ENCODE data around the gene MARCHF10. TPM values are rescaled to one million over a fixed set of nuclear protein-coding genes. Genes with fewer than 3 reads are reported as not detected.

MARCHF10 gene
- total RNA-seq, 1 experiment from 2014 or later: not detected

GRCh38 chr17:62778990-62779681 is 29.0 kb downstream of the MARCHF10 start:
- H3K4me1 ChIP-seq (ENCODE audit: low read length): peaks cover 11% of the 10 kb centered on the region
- H3K27ac ChIP-seq (ENCODE audit: low read length): no peak overlapping the region
- H2AFZ ChIP-seq (ENCODE audit: low read length): peak overlapping the region; percentile 30; the same call in 1 of the 2 replicates
- H4K20me1 ChIP-seq (ENCODE audit: insufficient read depth, low read depth, low read length): no peaks in the 10 kb centered on the region
- peak overlapping the region; percentile 1; the same call in 1 of the 2 replicates for H3K4me3 ChIP-seq (ENCODE audit: low read length)
- H3K36me3 ChIP-seq (ENCODE audit: insufficient read depth, low read length): no peaks in the 10 kb centered on the region
- H3K27me3 ChIP-seq (ENCODE audit: low read length): no peaks in the 10 kb centered on the region
- no peaks in the 10 kb centered on the region for H3K79me2 ChIP-seq (ENCODE audit: low read length)
- H3K9ac ChIP-seq (ENCODE audit: low read length): no peak overlapping the region
- peak overlapping the region; percentile 27 for H3K4me2 ChIP-seq (ENCODE audit: low read depth, low read length, poor library complexity, severe bottlenecking)
- H3K9me3 ChIP-seq (ENCODE audit: low read length): no peaks in the 10 kb centered on the region
- H3K9me2 ChIP-seq (replicated peaks; ENCODE audit: insufficient read depth, low read length): no peaks in the 10 kb centered on the region
- DNase-seq: peak; percentile 60

GRCh38 chr17:62775876-62776275 is 32.2 kb downstream of the MARCHF10 start:
- Histone ChIP-seq H3K9me3 (ENCODE audit: low read length) (no peaks in the 10 kb centered on the region), H3K79me2 (ENCODE audit: low read length) (no peaks in the 10 kb centered on the region), H3K27ac (ENCODE audit: low read length) (no peak overlapping the region), H3K36me3 (ENCODE audit: insufficient read depth, low read length) (no peaks in the 10 kb centered on the region), H2AFZ (ENCODE audit: low read length) (no peak overlapping the region), H3K4me3 (ENCODE audit: low read length) (no peak overlapping the region), H3K27me3 (ENCODE audit: low read length) (no peaks in the 10 kb centered on the region), H3K4me1 (ENCODE audit: low read length) (peaks cover 11% of the 10 kb centered on the region), H3K9ac (ENCODE audit: low read length) (no peak overlapping the region), H3K9me2 (replicated peaks; ENCODE audit: insufficient read depth, low read length) (no peaks in the 10 kb centered on the region), H3K4me2 (ENCODE audit: low read depth, low read length, poor library complexity, severe bottlenecking) (no peak overlapping the region), H4K20me1 (ENCODE audit: insufficient read depth, low read depth, low read length) (no peaks in the 10 kb centered on the region)
- no peak for DNase-seq

- DNase-seq: no peak
Measured at GRCh38 chr17:62774338-62774737, 33.8 kb downstream of the MARCHF10 start.

GRCh38 chr17:62767997-62768396 is 40.1 kb downstream of the MARCHF10 start:
- Histone ChIP-seq H4K20me1 (ENCODE audit: insufficient read depth, low read depth, low read length) (no peaks in the 10 kb centered on the region), H3K4me3 (ENCODE audit: low read length) (no peak overlapping the region), H3K9ac (ENCODE audit: low read length) (no peak overlapping the region), H3K4me1 (ENCODE audit: low read length) (no peaks in the 10 kb centered on the region), H3K9me3 (ENCODE audit: low read length) (no peaks in the 10 kb centered on the region), H3K27me3 (ENCODE audit: low read length) (no peaks in the 10 kb centered on the region), H3K79me2 (ENCODE audit: low read length) (no peaks in the 10 kb centered on the region), H3K27ac (ENCODE audit: low read length) (no peak overlapping the region), H3K4me2 (ENCODE audit: low read depth, low read length, poor library complexity, severe bottlenecking) (no peak overlapping the region), H3K36me3 (ENCODE audit: insufficient read depth, low read length) (no peaks in the 10 kb centered on the region), H2AFZ (ENCODE audit: low read length) (no peak overlapping the region), H3K9me2 (replicated peaks; ENCODE audit: insufficient read depth, low read length) (no peaks in the 10 kb centered on the region)
- no peak for DNase-seq

More at GRCh38 chr17:62774338-62774737, 33.8 kb downstream of the MARCHF10 start:
- H3K27ac ChIP-seq (ENCODE audit: low read length): no peak overlapping the region
- no peaks in the 10 kb centered on the region for H3K9me2 ChIP-seq (replicated peaks; ENCODE audit: insufficient read depth, low read length)
- H3K4me2 ChIP-seq (ENCODE audit: low read depth, low read length, poor library complexity, severe bottlenecking): no peak overlapping the region
- H3K9me3 ChIP-seq (ENCODE audit: low read length): no peaks in the 10 kb centered on the region
- H3K27me3 ChIP-seq (ENCODE audit: low read length): no peaks in the 10 kb centered on the region
- peaks cover 8% of the 10 kb centered on the region for H3K4me1 ChIP-seq (ENCODE audit: low read length)
- no peak overlapping the region for H2AFZ ChIP-seq (ENCODE audit: low read length)
- H3K79me2 ChIP-seq (ENCODE audit: low read length): no peaks in the 10 kb centered on the region
- no peaks in the 10 kb centered on the region for H3K36me3 ChIP-seq (ENCODE audit: insufficient read depth, low read length)
- H3K9ac ChIP-seq (ENCODE audit: low read length): no peak overlapping the region
- no peak overlapping the region for H3K4me3 ChIP-seq (ENCODE audit: low read length)
- H4K20me1 ChIP-seq (ENCODE audit: insufficient read depth, low read depth, low read length): no peaks in the 10 kb centered on the region

GRCh38 chr17:62765351-62765750 is 42.8 kb downstream of the MARCHF10 start:
- Histone ChIP-seq H3K4me2 (ENCODE audit: low read depth, low read length, poor library complexity, severe bottlenecking) (no peak overlapping the region), H3K36me3 (ENCODE audit: insufficient read depth, low read length) (no peaks in the 10 kb centered on the region), H3K27me3 (ENCODE audit: low read length) (no peaks in the 10 kb centered on the region), H3K27ac (ENCODE audit: low read length) (no peak overlapping the region), H3K9me3 (ENCODE audit: low read length) (no peaks in the 10 kb centered on the region), H3K79me2 (ENCODE audit: low read length) (no peaks in the 10 kb centered on the region), H3K4me1 (ENCODE audit: low read length) (no peaks in the 10 kb centered on the region), H3K4me3 (ENCODE audit: low read length) (no peak overlapping the region), H2AFZ (ENCODE audit: low read length) (no peak overlapping the region), H4K20me1 (ENCODE audit: insufficient read depth, low read depth, low read length) (no peaks in the 10 kb centered on the region), H3K9me2 (replicated peaks; ENCODE audit: insufficient read depth, low read length) (no peaks in the 10 kb centered on the region), H3K9ac (ENCODE audit: low read length) (no peak overlapping the region)
- no peak for DNase-seq

- Histone ChIP-seq H3K9ac (ENCODE audit: low read length) (no peak overlapping the region), H3K4me2 (ENCODE audit: low read depth, low read length, poor library complexity, severe bottlenecking) (no peak overlapping the region), H3K27ac (ENCODE audit: low read length) (no peak overlapping the region), H3K79me2 (ENCODE audit: low read length) (no peaks in the 10 kb centered on the region), H3K9me3 (ENCODE audit: low read length) (no peaks in the 10 kb centered on the region), H3K4me3 (ENCODE audit: low read length) (no peak overlapping the region), H3K9me2 (replicated peaks; ENCODE audit: insufficient read depth, low read length) (no peaks in the 10 kb centered on the region), H2AFZ (ENCODE audit: low read length) (no peak overlapping the region), H3K36me3 (ENCODE audit: insufficient read depth, low read length) (no peaks in the 10 kb centered on the region), H3K4me1 (ENCODE audit: low read length) (no peaks in the 10 kb centered on the region), H3K27me3 (ENCODE audit: low read length) (no peaks in the 10 kb centered on the region), H4K20me1 (ENCODE audit: insufficient read depth, low read depth, low read length) (no peaks in the 10 kb centered on the region)
- no peak for DNase-seq
Measured at GRCh38 chr17:62763891-62764600, 44.1 kb downstream of the MARCHF10 start.

GRCh38 chr17:62761884-62762283 is 46.2 kb downstream of the MARCHF10 start:
- Histone ChIP-seq H3K36me3 (ENCODE audit: insufficient read depth, low read length) (no peaks in the 10 kb centered on the region), H4K20me1 (ENCODE audit: insufficient read depth, low read depth, low read length) (no peaks in the 10 kb centered on the region), H3K27ac (ENCODE audit: low read length) (no peak overlapping the region), H3K4me3 (ENCODE audit: low read length) (no peak overlapping the region), H2AFZ (ENCODE audit: low read length) (no peak overlapping the region), H3K4me2 (ENCODE audit: low read depth, low read length, poor library complexity, severe bottlenecking) (no peak overlapping the region), H3K27me3 (ENCODE audit: low read length) (no peaks in the 10 kb centered on the region), H3K79me2 (ENCODE audit: low read length) (no peaks in the 10 kb centered on the region), H3K9me2 (replicated peaks; ENCODE audit: insufficient read depth, low read length) (no peaks in the 10 kb centered on the region), H3K9ac (ENCODE audit: low read length) (no peak overlapping the region), H3K9me3 (ENCODE audit: low read length) (no peaks in the 10 kb centered on the region), H3K4me1 (ENCODE audit: low read length) (no peaks in the 10 kb centered on the region)
- DNase-seq: no peak

- Histone ChIP-seq H3K4me2 (ENCODE audit: low read depth, low read length, poor library complexity, severe bottlenecking) (no peak overlapping the region), H3K27ac (ENCODE audit: low read length) (no peak overlapping the region), H2AFZ (ENCODE audit: low read length) (no peak overlapping the region), H4K20me1 (ENCODE audit: insufficient read depth, low read depth, low read length) (no peaks in the 10 kb centered on the region), H3K9me2 (replicated peaks; ENCODE audit: insufficient read depth, low read length) (no peaks in the 10 kb centered on the region), H3K79me2 (ENCODE audit: low read length) (no peaks in the 10 kb centered on the region), H3K27me3 (ENCODE audit: low read length) (no peaks in the 10 kb centered on the region), H3K9me3 (ENCODE audit: low read length) (no peaks in the 10 kb centered on the region), H3K36me3 (ENCODE audit: insufficient read depth, low read length) (no peaks in the 10 kb centered on the region), H3K9ac (ENCODE audit: low read length) (no peak overlapping the region), H3K4me1 (ENCODE audit: low read length) (no peaks in the 10 kb centered on the region), H3K4me3 (ENCODE audit: low read length) (no peak overlapping the region)
- DNase-seq: no peak
Measured at GRCh38 chr17:62760945-62761267, 47.2 kb downstream of the MARCHF10 start.
